ENCODE results near the gene C6orf62. TPM values are rescaled to one million over a fixed set of nuclear protein-coding genes. Genes with fewer than 3 reads are reported as not detected.
"Not testable (repeated sequence)": the region's sequence is repeated elsewhere in the genome, so short reads cannot be mapped to it uniquely, and the experiment has no call there.

C6orf62 gene
- total RNA-seq, 2 experiments from 2014 or later: 130 to 134 TPM

- peak overlapping the region; percentile 99 for H3K27ac Mint-ChIP-seq
- CTCF ChIA-PET: interaction anchor here (1.2 to 2.5 kb wide), 6 partner anchors 17 to 352 kb away, joined by 3 to 8 read pairs (median 5); no protein-coding TSS in a partner anchor
- peaks cover 1% of the 10 kb centered on the region for H3K27me3 Mint-ChIP-seq
- intact Hi-C loops (cut with micrococcal nuclease): loop anchor here (1.0 to 5.0 kb wide), 3 partner anchors 18 to 299 kb away; no protein-coding TSS in a partner anchor
- peaks cover 61% of the 10 kb centered on the region for H3K36me3 Mint-ChIP-seq
- H3K4me1 Mint-ChIP-seq (ENCODE audit: low read depth): peaks cover 50% of the 10 kb centered on the region
- POLR2A ChIA-PET: interaction anchor here (0.6 to 3.4 kb wide), 11 partner anchors 11 to 307 kb away, joined by 3 to 26 read pairs (median 6); partner anchors contain the start of genes ACOT13, GMNN and TDP2
- DNase-seq: no peak
- H3K4me3 Mint-ChIP-seq: peak overlapping the region; percentile 100
- no peaks in the 10 kb centered on the region for H3K9me3 Mint-ChIP-seq
These were observed 367 bp downstream of the C6orf62 start for GRCh38 chr6:24718449-24719124.

- H3K9me3 Mint-ChIP-seq, H3K27me3 Mint-ChIP-seq, DNase-seq: not testable (repeated sequence)
- H3K4me1 Mint-ChIP-seq (ENCODE audit: low read depth): peaks cover 59% of the 10 kb centered on the region
- intact Hi-C loops (cut with micrococcal nuclease): loop anchor here (5.0 kb wide), 1 partner anchor 301 kb away; no protein-coding TSS in a partner anchor
- H3K4me3 Mint-ChIP-seq: peak overlapping the region; percentile 100
- ChIA-PET CTCF (interaction anchor here (1.0 kb wide), 1 partner anchor 135 kb away, joined by 3 read pairs; no protein-coding TSS in a partner anchor), POLR2A (interaction anchor here (1.0 to 1.7 kb wide), 2 partner anchors 15 to 59 kb away, joined by 3 to 11 read pairs; no protein-coding TSS in a partner anchor)
- H3K36me3 Mint-ChIP-seq: peaks cover 73% of the 10 kb centered on the region
- peak overlapping the region; percentile 99 for H3K27ac Mint-ChIP-seq
These were observed 2.3 kb downstream of the C6orf62 start for GRCh38 chr6:24716602-24717148.

GRCh38 chr6:24710519-24711303 is 8.2 kb downstream of the C6orf62 start:
- H3K27me3 Mint-ChIP-seq: no peaks in the 10 kb centered on the region
- intact Hi-C loops (cut with micrococcal nuclease): no loop called here
- H3K4me3 Mint-ChIP-seq: no peak overlapping the region
- no peak for DNase-seq
- H3K9me3 Mint-ChIP-seq: no peaks in the 10 kb centered on the region
- H3K4me1 Mint-ChIP-seq (ENCODE audit: low read depth): peaks cover 54% of the 10 kb centered on the region
- H3K36me3 Mint-ChIP-seq: peaks cover 75% of the 10 kb centered on the region
- H3K27ac Mint-ChIP-seq: peak overlapping the region; percentile 73
- CTCF ChIA-PET: no interaction called here
- POLR2A ChIA-PET: interaction anchor here (0.6 to 1.3 kb wide), 3 partner anchors 10 to 33 kb away, joined by 3 read pairs; no protein-coding TSS in a partner anchor

GRCh38 chr6:24709014-24709711 is 9.8 kb downstream of the C6orf62 start:
- H3K27me3 Mint-ChIP-seq: no peaks in the 10 kb centered on the region
- ChIA-PET CTCF (interaction anchor here (0.6 to 0.8 kb wide), 2 partner anchors 12 to 296 kb away, joined by 3 to 4 read pairs; no protein-coding TSS in a partner anchor), POLR2A (no interaction called here)
- H3K4me3 Mint-ChIP-seq: no peak overlapping the region
- H3K36me3 Mint-ChIP-seq: peaks cover 71% of the 10 kb centered on the region
- intact Hi-C loops (cut with micrococcal nuclease): no loop called here
- H3K4me1 Mint-ChIP-seq (ENCODE audit: low read depth): peaks cover 51% of the 10 kb centered on the region
- H3K27ac Mint-ChIP-seq: peak overlapping the region; percentile 58
- DNase-seq: no peak
- no peaks in the 10 kb centered on the region for H3K9me3 Mint-ChIP-seq

- peak overlapping the region; percentile 58 for H3K27ac Mint-ChIP-seq
- H3K9me3 Mint-ChIP-seq: no peaks in the 10 kb centered on the region
- peaks cover 71% of the 10 kb centered on the region for H3K36me3 Mint-ChIP-seq
- H3K4me1 Mint-ChIP-seq (ENCODE audit: low read depth): peaks cover 51% of the 10 kb centered on the region
- CTCF ChIA-PET: no interaction called here
- H3K27me3 Mint-ChIP-seq: no peaks in the 10 kb centered on the region
- no peak overlapping the region for H3K4me3 Mint-ChIP-seq
- intact Hi-C loops (cut with micrococcal nuclease): no loop called here
- DNase-seq: no peak
- POLR2A ChIA-PET: no interaction called here
These were observed 10.3 kb downstream of the C6orf62 start for GRCh38 chr6:24708612-24709011.

GRCh38 chr6:24704468-24704867 is 14.5 kb downstream of the C6orf62 start:
- ChIA-PET POLR2A (interaction anchor here (1.0 to 3.6 kb wide), 3 partner anchors 9 to 14 kb away, joined by 4 to 16 read pairs (median 4); partner anchors contain the start of gene C6orf62), CTCF (interaction anchor here (1.1 to 1.2 kb wide), 2 partner anchors 63 to 124 kb away, joined by 3 to 4 read pairs; no protein-coding TSS in a partner anchor)
- H3K9me3 Mint-ChIP-seq: no peaks in the 10 kb centered on the region
- no peak for DNase-seq
- H3K27ac Mint-ChIP-seq: peak overlapping the region; percentile 68
- H3K36me3 Mint-ChIP-seq: peaks cover 61% of the 10 kb centered on the region
- no peak overlapping the region for H3K4me3 Mint-ChIP-seq
- H3K27me3 Mint-ChIP-seq: no peaks in the 10 kb centered on the region
- intact Hi-C loops (cut with micrococcal nuclease): loop anchor here (5.0 kb wide), 1 partner anchor 313 kb away; no protein-coding TSS in a partner anchor
- peaks cover 61% of the 10 kb centered on the region for H3K4me1 Mint-ChIP-seq (ENCODE audit: low read depth)

- CTCF ChIA-PET: interaction anchor here (1.0 to 1.3 kb wide), 2 partner anchors 119 to 121 kb away, joined by 4 read pairs; no protein-coding TSS in a partner anchor
These were observed 16.2 kb downstream of the C6orf62 start for GRCh38 chr6:24702720-24703282.

GRCh38 chr6:24699521-24700359 is 19.2 kb downstream of the C6orf62 start:
- peaks cover 61% of the 10 kb centered on the region for H3K4me1 Mint-ChIP-seq (ENCODE audit: low read depth)
- ChIA-PET POLR2A (interaction anchor here (0.6 to 1.5 kb wide), 2 partner anchors 11 to 54 kb away, joined by 3 read pairs; partner anchors contain the start of gene KIAA0319), CTCF (interaction anchor here (0.7 to 1.5 kb wide), 4 partner anchors 14 to 119 kb away, joined by 4 to 6 read pairs (median 4); partner anchors contain the start of gene ACOT13)
- DNase-seq: no peak
- peak overlapping the region; percentile 88 for H3K27ac Mint-ChIP-seq
- peaks cover 28% of the 10 kb centered on the region for H3K36me3 Mint-ChIP-seq
- H3K4me3 Mint-ChIP-seq: no peak overlapping the region
- intact Hi-C loops (cut with micrococcal nuclease): loop anchor here (1.0 to 10.0 kb wide), 5 partner anchors 20 to 318 kb away; partner anchors contain the start of genes ACOT13, ALDH5A1, C6orf62 and TDP2
- H3K27me3 Mint-ChIP-seq: no peaks in the 10 kb centered on the region
- H3K9me3 Mint-ChIP-seq: no peaks in the 10 kb centered on the region

More at GRCh38 chr6:24702720-24703282, 16.2 kb downstream of the C6orf62 start:
- Mint-ChIP-seq H3K4me1 (ENCODE audit: low read depth) (peaks cover 66% of the 10 kb centered on the region), H3K9me3 (no peaks in the 10 kb centered on the region), H3K36me3 (peaks cover 51% of the 10 kb centered on the region), H3K27ac (peak overlapping the region; percentile 68), H3K4me3 (no peak overlapping the region), H3K27me3 (no peaks in the 10 kb centered on the region)
- POLR2A ChIA-PET: interaction anchor here (1.2 to 3.6 kb wide), 3 partner anchors 9 to 73 kb away, joined by 3 to 16 read pairs (median 3); partner anchors contain the start of gene C6orf62
- DNase-seq: no peak
- intact Hi-C loops (cut with micrococcal nuclease): loop anchor here (5.0 kb wide), 1 partner anchor 314 kb away; no protein-coding TSS in a partner anchor

- H3K27ac Mint-ChIP-seq: peak overlapping the region; percentile 59
- no peak overlapping the region for H3K4me3 Mint-ChIP-seq
- peaks cover 53% of the 10 kb centered on the region for H3K4me1 Mint-ChIP-seq (ENCODE audit: low read depth)
- no peaks in the 10 kb centered on the region for H3K9me3 Mint-ChIP-seq
- POLR2A ChIA-PET: no interaction called here
- peaks cover 6% of the 10 kb centered on the region for H3K36me3 Mint-ChIP-seq
- CTCF ChIA-PET: interaction anchor here (4.5 kb wide), 1 partner anchor 114 kb away, joined by 82 read pairs; no protein-coding TSS in a partner anchor
- no peaks in the 10 kb centered on the region for H3K27me3 Mint-ChIP-seq
- DNase-seq: no peak
- intact Hi-C loops (cut with micrococcal nuclease): loop anchor here (1.0 to 10.0 kb wide), 3 partner anchors 47 to 201 kb away; partner anchors contain the start of gene ALDH5A1
These were observed 22.9 kb downstream of the C6orf62 start for GRCh38 chr6:24696097-24696496.

GRCh38 chr6:24695635-24696034 is 23.3 kb downstream of the C6orf62 start:
- POLR2A ChIA-PET, H3K27ac Mint-ChIP-seq, H3K9me3 Mint-ChIP-seq, H3K27me3 Mint-ChIP-seq, H3K4me3 Mint-ChIP-seq, H3K36me3 Mint-ChIP-seq: not testable (repeated sequence)
- peaks cover 51% of the 10 kb centered on the region for H3K4me1 Mint-ChIP-seq (ENCODE audit: low read depth)
- peak; percentile 58 for DNase-seq
- intact Hi-C loops (cut with micrococcal nuclease): loop anchor here (1.0 to 10.0 kb wide), 5 partner anchors 48 to 265 kb away; partner anchors contain the start of gene ALDH5A1
- CTCF ChIA-PET: interaction anchor here (4.5 kb wide), 1 partner anchor 114 kb away, joined by 82 read pairs; no protein-coding TSS in a partner anchor
